ENCODE data around the gene SRL.

DNA sequence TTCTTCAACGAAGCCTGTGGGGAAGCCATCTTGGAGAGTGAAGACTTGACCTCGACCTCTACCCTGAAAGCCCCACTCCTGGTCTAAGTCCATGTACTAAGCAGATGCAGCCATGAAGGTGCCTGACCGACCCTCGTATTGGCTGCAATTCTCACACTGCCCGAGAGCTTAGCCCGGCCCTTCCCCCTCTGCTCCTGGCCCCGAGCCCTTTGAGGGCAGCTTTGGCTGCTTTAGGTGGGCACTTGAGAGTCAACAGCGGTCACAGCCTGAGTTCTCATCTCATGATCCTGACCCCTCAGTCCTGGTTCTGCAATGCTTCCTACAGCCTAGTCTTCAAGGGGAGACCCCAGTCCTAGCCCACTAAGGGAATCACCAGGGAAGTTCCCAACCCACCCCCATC, 35.9 kb downstream of the SRL start:
- TF ChIP-seq, protein P1, sequence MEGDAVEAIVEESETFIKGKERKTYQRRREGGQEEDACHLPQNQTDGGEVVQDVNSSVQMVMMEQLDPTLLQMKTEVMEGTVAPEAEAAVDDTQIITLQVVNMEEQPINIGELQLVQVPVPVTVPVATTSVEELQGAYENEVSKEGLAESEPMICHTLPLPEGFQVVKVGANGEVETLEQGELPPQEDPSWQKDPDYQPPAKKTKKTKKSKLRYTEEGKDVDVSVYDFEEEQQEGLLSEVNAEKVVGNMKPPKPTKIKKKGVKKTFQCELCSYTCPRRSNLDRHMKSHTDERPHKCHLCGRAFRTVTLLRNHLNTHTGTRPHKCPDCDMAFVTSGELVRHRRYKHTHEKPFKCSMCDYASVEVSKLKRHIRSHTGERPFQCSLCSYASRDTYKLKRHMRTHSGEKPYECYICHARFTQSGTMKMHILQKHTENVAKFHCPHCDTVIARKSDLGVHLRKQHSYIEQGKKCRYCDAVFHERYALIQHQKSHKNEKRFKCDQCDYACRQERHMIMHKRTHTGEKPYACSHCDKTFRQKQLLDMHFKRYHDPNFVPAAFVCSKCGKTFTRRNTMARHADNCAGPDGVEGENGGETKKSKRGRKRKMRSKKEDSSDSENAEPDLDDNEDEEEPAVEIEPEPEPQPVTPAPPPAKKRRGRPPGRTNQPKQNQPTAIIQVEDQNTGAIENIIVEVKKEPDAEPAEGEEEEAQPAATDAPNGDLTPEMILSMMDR (IDR thresholded peaks at IDR 0.05; ENCODE audit: low read depth, low read length) = no peak
- TF ChIP-seq POLR2A (IDR thresholded peaks at IDR 0.05; ENCODE audit: extremely low read depth, insufficient read length) (no peak), MYC (IDR thresholded peaks at IDR 0.05; ENCODE audit: low read depth, low read length) (no peak)
- TF ChIP-seq, protein P2, sequence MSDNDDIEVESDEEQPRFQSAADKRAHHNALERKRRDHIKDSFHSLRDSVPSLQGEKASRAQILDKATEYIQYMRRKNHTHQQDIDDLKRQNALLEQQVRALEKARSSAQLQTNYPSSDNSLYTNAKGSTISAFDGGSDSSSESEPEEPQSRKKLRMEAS (IDR thresholded peaks at IDR 0.05; ENCODE audit: low read depth, low read length) = no peak

All from NB4 (cell line).